Fibroblast of villous mesenchyme (primary cell): ENCODE data around the gene SERINC5. TPM values are rescaled to one million over a fixed set of nuclear protein-coding genes. Genes with fewer than 3 reads are reported as not detected.

Source experiments
- DNase-seq: peaks from one replicate; pipeline ENCODE4 v3.0.0-alpha.2; 2010; ENCODE audit warnings: low read depth
- H3K4me3 ChIP-seq: 2 replicates; pipeline ENCODE4 v1.5.1; 2011; ENCODE audit warnings: low read depth, mild to moderate bottlenecking, low read length
- CTCF ChIP-seq: IDR thresholded peaks from 2 replicates; pipeline ENCODE4 v1.5.1; 2012; ENCODE audit warnings: low read depth, mild to moderate bottlenecking, low read length; ENCODE audit not compliant: insufficient read depth
- total RNA-seq: library from RNA; depleted of rRNA; stranded (reverse); fragments of >200 nt; gene quantifications from 2 replicates; pipeline ENCODE4 v1.2.3, GENCODE V29; 2012

SERINC5 gene
- total RNA-seq, 1 donor, result 13.8 TPM

DNA sequence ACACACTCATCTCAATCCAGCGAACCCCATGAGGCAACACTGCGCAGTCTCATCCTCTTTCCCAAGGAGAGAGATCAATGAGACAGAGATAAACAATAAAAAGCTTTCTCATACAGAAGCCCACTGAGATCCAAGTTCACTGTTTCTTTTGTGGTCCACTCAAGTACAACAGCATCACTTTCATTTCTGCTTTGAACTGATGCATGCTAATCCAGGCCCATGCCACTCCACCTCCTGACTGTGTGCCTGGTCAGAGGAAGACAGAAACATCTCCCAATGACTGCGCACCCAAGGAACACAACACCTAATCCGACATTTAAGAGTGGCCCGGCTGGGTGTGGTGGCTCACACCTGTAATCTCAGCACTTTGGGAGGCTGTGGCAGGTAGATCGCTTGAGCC, 104.0 kb downstream of the SERINC5 start:
- no peak for DNase-seq
- TF ChIP-seq CTCF, result no peak
- H3K4me3 ChIP-seq, result no peak overlapping the region

GRCh38 chr5:80150731-80151130, 105.1 kb downstream of the SERINC5 start:
- H3K4me3 ChIP-seq, result no peak overlapping the region
- TF ChIP-seq CTCF, result no peak
- DNase-seq, result no peak

- H3K4me3 ChIP-seq, result no peak overlapping the region
- no peak for TF ChIP-seq CTCF
- no peak for DNase-seq
These were observed 106.7 kb downstream of the SERINC5 start for GRCh38 chr5:80149161-80149609.

GRCh38 chr5:80147119-80147815, 108.6 kb downstream of the SERINC5 start:
- no peak for DNase-seq
- H3K4me3 ChIP-seq, result no peak overlapping the region
- TF ChIP-seq CTCF, result no peak

DNA sequence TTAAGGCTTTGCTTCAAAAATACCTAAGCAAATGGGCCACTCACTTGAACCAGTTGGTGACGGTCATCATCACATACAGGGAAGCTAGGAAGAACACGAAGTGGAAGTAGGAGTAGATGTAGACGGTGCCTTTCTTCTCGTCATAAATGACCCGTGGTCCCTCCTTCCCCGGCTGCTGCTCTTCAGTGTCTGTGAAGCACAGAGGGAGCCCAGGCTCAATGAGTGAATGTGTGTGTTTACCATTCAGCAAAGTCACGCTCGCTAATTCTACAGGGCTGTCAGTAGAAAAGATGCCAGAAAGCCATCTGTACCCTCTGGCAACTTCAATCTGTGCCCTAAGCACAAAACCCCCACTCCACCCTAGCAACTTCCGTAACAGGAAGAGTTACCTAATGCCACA, 109.8 kb downstream of the SERINC5 start:
- no peak for TF ChIP-seq CTCF
- H3K4me3 ChIP-seq, result no peak overlapping the region
- no peak for DNase-seq

DNA sequence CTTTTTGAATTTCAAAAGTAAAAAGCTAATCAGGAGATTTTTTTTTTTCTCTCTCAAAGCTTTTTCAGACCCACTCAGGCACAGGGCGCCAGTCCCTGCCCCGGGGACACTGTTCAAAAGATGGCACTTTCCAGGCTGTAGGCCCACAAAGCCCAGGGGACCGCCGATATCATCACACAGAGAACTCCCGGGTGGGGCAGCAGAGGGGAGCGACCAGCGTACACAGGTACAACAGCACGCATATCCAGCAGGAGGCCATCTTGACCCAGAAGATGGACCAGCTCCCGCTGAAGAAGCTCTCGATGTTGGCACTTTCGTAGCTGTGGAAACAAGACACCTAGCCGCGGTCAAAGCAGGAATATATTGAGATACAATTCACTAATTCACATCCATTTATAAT, 112.4 kb downstream of the SERINC5 start:
- DNase-seq, result no peak
- no peak for TF ChIP-seq CTCF
- no peak overlapping the region for H3K4me3 ChIP-seq

- no peak for TF ChIP-seq CTCF
- H3K4me3 ChIP-seq, result no peak overlapping the region
- no peak for DNase-seq
These were observed 112.9 kb downstream of the SERINC5 start for GRCh38 chr5:80142996-80143395.
